Aorta (tissue), 5 donors: Measurements from ENCODE around the gene CAPN1. TPM values are rescaled to one million over a fixed set of nuclear protein-coding genes. Genes with fewer than 3 reads are reported as not detected.

Source experiments
- ATAC-seq: fragments of 200-7000 bp; cut with Tn5 transposase; one replicate; pipeline ENCODE4 v1.9.1; 2022; ENCODE audit warnings: moderate library complexity; ENCODE audit not compliant: low FRiP score
- DNase-seq, 2 donors: peaks; one replicate each; pipeline ENCODE4 v3.0.0-alpha.2; 2020
- H3K27ac ChIP-seq, 2 donors: one replicate each; pipeline ENCODE4 v1.5.1; 2013; ENCODE audit warnings: low read length in 2 of 2, mild to moderate bottlenecking in 2 of 2, moderate library complexity in 2 of 2, control low read depth in 1 of 2, inconsistent platforms in 1 of 2, low read depth in 1 of 2
- H3K27me3 ChIP-seq, 2 donors: one replicate each; pipeline ENCODE4 v1.6.1; 2013; ENCODE audit warnings: control low read depth in 1 of 2, low read length in 1 of 2, mild to moderate bottlenecking in 1 of 2, moderate library complexity in 1 of 2; ENCODE audit not compliant: insufficient read depth in 2 of 2, control insufficient read depth in 1 of 2
- H3K36me3 ChIP-seq, 2 donors: one replicate each; pipeline ENCODE4 v1.6.1; 2013; ENCODE audit warnings: control low read depth in 1 of 2, low read length in 1 of 2, mild to moderate bottlenecking in 1 of 2; ENCODE audit not compliant: insufficient read depth in 2 of 2, control insufficient read depth in 1 of 2
- H3K4me1 ChIP-seq, 2 donors: one replicate each; pipeline ENCODE4 v1.6.1; 2013; ENCODE audit warnings: low read length in 2 of 2, control low read depth in 1 of 2, mild to moderate bottlenecking in 1 of 2, moderate library complexity in 1 of 2; ENCODE audit not compliant: insufficient read depth in 2 of 2, control insufficient read depth in 1 of 2
- H3K4me3 ChIP-seq, 2 donors: one replicate each; pipeline ENCODE4 v1.5.1; 2013; ENCODE audit warnings: low read length in 2 of 2, control low read depth in 1 of 2, mild to moderate bottlenecking in 1 of 2
- H3K9me3 ChIP-seq: one replicate; pipeline ENCODE4 v1.6.1; 2013; ENCODE audit warnings: mild to moderate bottlenecking, low read length; ENCODE audit not compliant: control insufficient read depth
- WGBS, 2 donors: extraction: QIAGEN DNeasy Blood & Tissue Kit; methylation state at CpG; one replicate each; pipeline ENCODE4 v1.1.7; 2013; 5-methylcytosine and 5-hydroxymethylcytosine counted together
- intact Hi-C, 2 donors: fragments of 100-400 bp; cut with DNase I; formaldehyde crosslinking; loops; one replicate each; pipeline versions ENCODE4 v1.14.2 to v1.15.0; 2022
- polyA plus RNA-seq, 2 donors: library from polyadenylated mRNA; stranded (reverse); fragments of 200-250 nt; gene quantifications; one replicate each; pipeline ENCODE4 v1.2.3, GENCODE V29; 2013
- total RNA-seq, 2 donors: library from RNA; stranded (reverse); fragmentation: NEBNext Ultra II Directional; extraction: Animal tissue kit (Norgen Biotek cat#: 25700); gene quantifications; one replicate each; pipeline ENCODE4 v1.2.1, GENCODE V29; 2021
- donor health status: healthy with polysubstance abuse.
- donor health status: Bipolar disorder and iron deficiency.
- donor health status: DM: no; HTN: no; CAD: no.
- donor health status: DM: no; HTN: no; CAD: no.
- donor health status: DM: yes; HTN: yes; CAD: no.

Gene CAPN1
- total and polyA plus RNA-seq, 4 donors: 75.5 to 137 (median 103) TPM

- DNase-seq: no peak
- no peak for ATAC-seq
Measured at GRCh38 chr11:65210748-65211147, 29.0 kb downstream of the CAPN1 start.

GRCh38 chr11:65211293-65212105 lies 29.8 kb downstream of the CAPN1 start:
- H3K27me3 ChIP-seq: no peaks in the 10 kb centered on the region
- no peak overlapping the region for H3K4me3 ChIP-seq
- H3K27ac ChIP-seq: no peak overlapping the region
- H3K9me3 ChIP-seq: no peaks in the 10 kb centered on the region
- ATAC-seq: no peak
- H3K36me3 ChIP-seq: peaks cover 0 to 5% of the 10 kb centered on the region in 2 donors
- intact Hi-C loops: no loop called here
- 77 to 78% methylated on average over 27 to 29 of the region's 29 CpGs for WGBS, 2 donors
- no peak for DNase-seq
- H3K4me1 ChIP-seq: no peaks in the 10 kb centered on the region

More at GRCh38 chr11:65210748-65211147, 29.0 kb downstream of the CAPN1 start:
- intact Hi-C loops: no loop called here
- Histone ChIP-seq H3K4me3 (no peak overlapping the region), H3K27ac (no peak overlapping the region), H3K4me1 (no peaks in the 10 kb centered on the region), H3K9me3 (no peaks in the 10 kb centered on the region), H3K27me3 (no peaks in the 10 kb centered on the region), H3K36me3 (peaks cover 0 to 7% of the 10 kb centered on the region in 2 donors)
- 69 to 74% methylated on average over 4 of the region's 4 CpGs for WGBS, 2 donors

- WGBS, 2 donors: 69 to 71% methylated on average over 12 to 13 of the region's 13 CpGs
- Histone ChIP-seq H3K36me3 (peaks cover 0 to 5% of the 10 kb centered on the region in 2 donors), H3K9me3 (no peaks in the 10 kb centered on the region), H3K27me3 (no peaks in the 10 kb centered on the region), H3K4me3 (no peak overlapping the region), H3K4me1 (no peaks in the 10 kb centered on the region), H3K27ac (no peak overlapping the region)
- no peak for DNase-seq
- no peak for ATAC-seq
- intact Hi-C loops: no loop called here
Measured at GRCh38 chr11:65212226-65212801, 30.6 kb downstream of the CAPN1 start.

- Histone ChIP-seq H3K4me1 (no peaks in the 10 kb centered on the region), H3K27me3 (no peaks in the 10 kb centered on the region), H3K36me3 (peaks cover 0 to 5% of the 10 kb centered on the region in 2 donors), H3K4me3 (no peak overlapping the region), H3K27ac (no peak overlapping the region), H3K9me3 (no peaks in the 10 kb centered on the region)
- ATAC-seq (peak; percentile 27), DNase-seq (no peak)
- intact Hi-C loops: no loop called here
- 48 to 50% methylated on average over 26 of the region's 26 CpGs for WGBS, 2 donors
Measured at GRCh38 chr11:65213322-65214211, 31.8 kb downstream of the CAPN1 start.

GRCh38 chr11:65214212-65214845 lies 32.6 kb downstream of the CAPN1 start:
- no peak for ATAC-seq
- no peak for DNase-seq
- intact Hi-C loops: no loop called here
- peaks cover 0 to 5% of the 10 kb centered on the region in 2 donors for H3K36me3 ChIP-seq
- no peaks in the 10 kb centered on the region for H3K27me3 ChIP-seq
- H3K4me3 ChIP-seq: no peak overlapping the region
- H3K4me1 ChIP-seq: no peaks in the 10 kb centered on the region
- H3K9me3 ChIP-seq: no peaks in the 10 kb centered on the region
- WGBS, 2 donors: 66 to 80% methylated on average over 16 of the region's 16 CpGs
- H3K27ac ChIP-seq: no peak overlapping the region

- Histone ChIP-seq H3K27me3 (no peaks in the 10 kb centered on the region), H3K36me3 (peaks cover 0 to 2% of the 10 kb centered on the region in 2 donors), H3K4me3 (no peak overlapping the region), H3K27ac (no peak overlapping the region), H3K9me3 (no peaks in the 10 kb centered on the region), H3K4me1 (no peaks in the 10 kb centered on the region)
- DNase-seq (no peak), ATAC-seq (no peak)
- intact Hi-C loops: no loop called here
- 90 to 94% methylated on average over 23 to 24 of the region's 24 CpGs for WGBS, 2 donors
Measured at GRCh38 chr11:65215441-65216076, 33.8 kb downstream of the CAPN1 start.

GRCh38 chr11:65216830-65217229 lies 35.1 kb downstream of the CAPN1 start:
- Histone ChIP-seq H3K27me3 (no peaks in the 10 kb centered on the region), H3K27ac (no peak overlapping the region), H3K36me3 (no peaks in the 10 kb centered on the region), H3K4me3 (no peak overlapping the region), H3K4me1 (no peaks in the 10 kb centered on the region), H3K9me3 (no peaks in the 10 kb centered on the region)
- intact Hi-C loops: no loop called here
- no peak for DNase-seq
- WGBS, 2 donors: 89 to 94% methylated on average over 5 to 6 of the region's 6 CpGs
- ATAC-seq: no peak
